Activated CD4-positive, alpha-beta T cell treated with anti-CD3 and anti-CD28 coated beads, Interleukin-2, amount 10 ng/mL, durations not matched to agents 24 days and 14 days (primary cell): ENCODE measurements around the gene MARVELD2. TPM values are rescaled to one million over a fixed set of nuclear protein-coding genes. Genes with fewer than 3 reads are reported as not detected.
"Not testable (repeated sequence)": the region's sequence is repeated elsewhere in the genome, so short reads cannot be mapped to it uniquely, and the experiment has no call there.

ENCODE experiments used
- DNase-seq: peaks from one replicate; pipeline ENCODE4 v3.0.0; 2022
- H3K27ac Mint-ChIP-seq: one replicate; pipeline ENCODE4 v1.8.0; 2022; ENCODE audit warnings: mild to moderate bottlenecking, mixed read lengths
- H3K27me3 Mint-ChIP-seq: one replicate; pipeline ENCODE4 v1.8.0; 2022; ENCODE audit warnings: mixed read lengths
- H3K36me3 Mint-ChIP-seq: one replicate; pipeline ENCODE4 v1.8.0; 2022; ENCODE audit warnings: low read depth, mild to moderate bottlenecking, mixed read lengths
- H3K4me1 Mint-ChIP-seq: one replicate; pipeline ENCODE4 v1.8.0; 2021; ENCODE audit warnings: mixed read lengths
- H3K4me3 Mint-ChIP-seq: one replicate; pipeline ENCODE4 v1.8.0; 2022; ENCODE audit warnings: mild to moderate bottlenecking, moderate library complexity, mixed read lengths
- H3K9me3 Mint-ChIP-seq: one replicate; pipeline ENCODE4 v1.8.0; 2021; ENCODE audit warnings: mixed read lengths
- intact Hi-C: fragments of 100-400 bp; cut with micrococcal nuclease; formaldehyde crosslinking; loops from one replicate; pipeline ENCODE4 v1.15.1; 2023
- total RNA-seq: library from RNA; stranded (reverse); gene quantifications from 2 replicates; pipeline ENCODE4 v1.2.3, GENCODE V29; 2022

MARVELD2 gene
- total RNA-seq, 1 donor from 2014 or later: 0.26 TPM

GRCh38 chr5:69418554-69418953, 3.6 kb downstream of the MARVELD2 start:
- H3K4me3 Mint-ChIP-seq: no peak overlapping the region
- H3K9me3 Mint-ChIP-seq: no peaks in the 10 kb centered on the region
- peaks cover 10% of the 10 kb centered on the region for H3K36me3 Mint-ChIP-seq
- H3K27ac Mint-ChIP-seq: no peak overlapping the region
- intact Hi-C loops: loop anchor here (10.0 kb wide), 1 partner anchor 76 kb away; the partner anchor contains the start of gene OCLN
- DNase-seq: no peak
- peaks cover 2% of the 10 kb centered on the region for H3K27me3 Mint-ChIP-seq
- no peaks in the 10 kb centered on the region for H3K4me1 Mint-ChIP-seq

GRCh38 chr5:69431424-69432303, 16.7 kb downstream of the MARVELD2 start:
- Mint-ChIP-seq H3K27ac (no peak overlapping the region), H3K4me1 (no peaks in the 10 kb centered on the region), H3K36me3 (no peaks in the 10 kb centered on the region), H3K27me3 (no peaks in the 10 kb centered on the region), H3K9me3 (no peaks in the 10 kb centered on the region), H3K4me3 (no peak overlapping the region)
- intact Hi-C loops: no loop called here
- no peak for DNase-seq

DNA sequence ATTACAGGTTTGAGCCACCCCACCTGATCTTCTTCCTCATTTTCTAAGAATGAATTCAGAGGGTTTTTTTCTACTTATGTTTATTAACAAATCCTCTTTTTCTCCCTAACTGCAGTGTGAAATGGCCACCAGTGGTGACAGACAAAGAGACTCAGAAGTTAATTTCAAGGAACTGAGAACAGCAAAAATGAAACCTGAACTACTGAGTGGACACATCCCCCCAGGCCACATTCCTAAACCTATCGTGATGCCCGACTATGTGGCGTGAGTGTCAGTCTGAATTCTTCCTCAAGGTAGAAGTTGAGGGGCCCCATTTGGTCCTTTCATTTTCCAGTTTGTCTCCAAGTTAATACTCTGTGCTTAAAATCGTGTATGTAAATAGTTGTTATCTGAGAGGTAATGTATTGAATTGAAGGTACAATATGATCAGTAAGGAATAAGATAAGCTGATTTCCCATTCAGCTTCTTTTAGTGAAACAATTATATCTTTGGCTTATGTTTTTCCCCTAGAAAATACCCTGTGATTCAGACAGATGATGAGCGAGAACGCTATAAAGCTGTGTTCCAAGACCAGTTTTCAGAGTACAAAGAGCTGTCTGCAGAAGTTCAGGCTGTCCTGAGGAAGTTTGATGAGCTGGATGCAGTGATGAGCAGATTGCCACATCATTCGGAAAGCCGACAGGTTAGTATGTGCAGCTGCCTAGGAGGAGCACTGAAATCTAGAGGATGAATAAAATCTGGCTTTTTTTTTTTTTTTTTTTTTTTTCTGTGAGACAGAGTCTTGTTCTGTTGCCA, 17.7 kb downstream of the MARVELD2 start:
- Mint-ChIP-seq H3K27ac (no peak overlapping the region), H3K36me3 (no peaks in the 10 kb centered on the region), H3K4me1 (no peaks in the 10 kb centered on the region), H3K4me3 (no peak overlapping the region), H3K9me3 (no peaks in the 10 kb centered on the region), H3K27me3 (no peaks in the 10 kb centered on the region)
- intact Hi-C loops: no loop called here
- no peak for DNase-seq

DNA sequence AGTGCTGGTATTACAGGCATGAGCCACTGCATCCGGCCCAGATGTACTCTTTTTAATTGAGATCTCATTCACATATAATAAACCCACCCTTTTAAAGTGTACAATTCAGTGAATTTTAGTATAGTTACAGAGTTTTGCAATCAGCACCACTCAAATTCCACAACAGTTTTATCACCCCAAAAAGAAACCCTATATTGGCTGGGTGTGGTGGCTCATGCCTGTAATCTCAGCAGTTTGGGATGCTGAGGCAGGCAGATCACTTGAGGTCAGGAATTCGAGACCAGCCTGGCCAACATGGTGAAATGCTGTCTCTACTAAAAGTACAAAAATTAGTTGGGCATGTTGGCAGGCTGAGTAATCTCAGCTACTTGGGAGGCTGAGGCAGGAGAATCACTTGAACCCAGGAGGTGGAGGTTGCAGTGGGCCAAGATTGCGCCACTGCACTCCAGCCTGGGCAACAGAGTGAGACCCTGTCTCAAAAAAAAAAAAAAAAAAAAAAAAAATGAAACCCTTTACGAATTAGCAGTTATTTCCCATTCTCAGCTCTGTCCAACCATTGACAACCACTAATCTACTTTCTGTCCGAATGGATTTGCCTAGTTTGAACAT, 20.5 kb downstream of the MARVELD2 start:
- H3K36me3 Mint-ChIP-seq, H3K9me3 Mint-ChIP-seq, DNase-seq, H3K27me3 Mint-ChIP-seq, H3K4me1 Mint-ChIP-seq, intact Hi-C loops, H3K27ac Mint-ChIP-seq, H3K4me3 Mint-ChIP-seq: not testable (repeated sequence)

DNA sequence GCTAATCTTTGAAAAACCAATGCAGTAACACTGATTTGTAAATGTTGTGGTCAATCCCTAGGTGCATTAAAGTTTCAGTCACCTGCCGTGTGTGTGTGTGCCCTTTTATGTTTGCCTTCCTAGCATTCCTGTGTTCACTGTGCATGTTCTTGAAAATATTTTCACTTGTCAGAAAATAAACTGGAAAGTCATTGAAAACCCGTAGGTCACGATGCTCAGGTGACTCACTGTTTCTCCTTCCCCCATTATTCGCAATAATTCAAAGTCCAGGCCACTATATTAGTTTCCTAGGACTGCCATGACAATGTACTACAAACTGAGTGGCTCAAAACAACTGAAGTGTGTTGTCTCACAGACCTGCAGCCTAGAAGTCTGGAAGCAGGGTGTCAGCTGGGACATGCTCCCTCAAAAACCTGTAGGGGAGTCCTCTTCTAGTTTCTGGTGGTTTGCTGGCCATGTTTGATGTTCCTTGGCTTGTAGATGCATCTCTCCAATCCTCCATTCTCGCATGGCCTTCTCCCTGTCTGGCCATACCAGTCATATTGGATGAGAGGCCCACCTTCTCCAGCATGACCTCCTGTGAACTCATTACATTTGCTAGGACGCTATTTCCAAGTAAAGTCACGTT, 29.3 kb downstream of the MARVELD2 start:
- no peaks in the 10 kb centered on the region for H3K36me3 Mint-ChIP-seq
- no peak overlapping the region for H3K27ac Mint-ChIP-seq
- no peaks in the 10 kb centered on the region for H3K9me3 Mint-ChIP-seq
- no peak overlapping the region for H3K4me3 Mint-ChIP-seq
- no peak for DNase-seq
- H3K27me3 Mint-ChIP-seq: no peaks in the 10 kb centered on the region
- intact Hi-C loops: no loop called here
- no peaks in the 10 kb centered on the region for H3K4me1 Mint-ChIP-seq

DNA sequence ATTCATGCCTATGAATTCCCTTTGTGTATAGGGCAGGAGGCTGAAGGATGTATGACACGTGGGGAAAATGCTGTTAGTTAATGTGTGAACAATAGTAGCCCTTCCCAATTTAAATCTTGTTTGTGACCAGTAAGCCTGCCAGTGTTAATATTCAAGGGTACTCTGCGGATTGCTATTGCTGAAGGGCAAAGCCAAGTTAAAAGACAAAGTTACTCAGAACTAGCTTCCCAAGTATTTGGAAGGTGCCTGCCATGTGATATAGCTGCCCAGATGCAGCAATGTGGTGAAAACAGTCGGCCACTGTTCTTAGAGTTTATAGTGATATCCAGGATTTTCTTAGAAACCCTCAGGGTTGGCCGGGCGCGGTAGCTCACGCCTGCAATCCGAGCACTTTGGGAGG, 34.6 kb downstream of the MARVELD2 start:
- no peak for DNase-seq
- Mint-ChIP-seq H3K27ac (no peak overlapping the region), H3K4me3 (no peak overlapping the region), H3K9me3 (no peaks in the 10 kb centered on the region), H3K27me3 (peaks cover 2% of the 10 kb centered on the region), H3K4me1 (no peaks in the 10 kb centered on the region), H3K36me3 (no peaks in the 10 kb centered on the region)
- intact Hi-C loops: no loop called here

- H3K36me3 Mint-ChIP-seq: no peaks in the 10 kb centered on the region
- H3K27ac Mint-ChIP-seq: no peak overlapping the region
- no peak for DNase-seq
- no peak overlapping the region for H3K4me3 Mint-ChIP-seq
- intact Hi-C loops: no loop called here
- no peaks in the 10 kb centered on the region for H3K4me1 Mint-ChIP-seq
- no peaks in the 10 kb centered on the region for H3K9me3 Mint-ChIP-seq
- H3K27me3 Mint-ChIP-seq: peaks cover 2% of the 10 kb centered on the region
Observed at GRCh38 chr5:69450116-69450515, 35.2 kb downstream of the MARVELD2 start.

GRCh38 chr5:69450527-69450926, 35.6 kb downstream of the MARVELD2 start:
- DNase-seq, H3K36me3 Mint-ChIP-seq, intact Hi-C loops, H3K4me1 Mint-ChIP-seq, H3K27me3 Mint-ChIP-seq, H3K4me3 Mint-ChIP-seq, H3K27ac Mint-ChIP-seq, H3K9me3 Mint-ChIP-seq: not testable (repeated sequence)

DNA sequence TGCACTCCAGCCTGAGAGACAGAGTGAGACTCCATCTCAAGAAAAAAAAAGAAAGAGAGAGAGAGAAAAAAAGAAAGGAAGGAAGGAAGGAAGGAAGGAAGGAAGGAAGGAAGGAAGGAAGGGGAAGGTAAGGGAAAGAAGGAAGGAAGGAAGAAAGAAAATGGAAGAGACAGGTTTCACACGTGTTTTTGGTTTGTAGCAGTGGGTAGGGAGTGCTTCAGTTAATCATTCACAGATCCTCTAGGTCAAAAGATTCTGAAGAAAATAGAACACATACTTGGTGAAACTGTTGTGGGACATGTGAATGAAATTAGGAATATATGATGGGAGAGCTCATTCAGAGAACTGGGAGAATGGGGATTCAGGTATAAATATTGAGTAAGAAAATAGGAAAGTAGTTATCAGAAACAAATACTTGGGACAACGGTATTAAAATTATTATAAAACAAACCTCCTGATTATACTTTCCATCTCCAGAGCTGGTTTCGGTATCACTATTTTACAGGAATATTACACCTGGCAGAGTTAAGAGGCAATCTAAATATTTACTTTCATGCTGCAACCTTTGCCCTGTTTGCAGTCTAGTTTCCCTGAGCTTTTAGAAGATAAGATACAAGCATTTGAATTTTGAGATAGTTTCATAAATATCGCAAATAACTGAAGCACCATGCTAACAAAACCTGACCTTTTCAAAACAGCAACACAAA, 37.2 kb downstream of the MARVELD2 start:
- intact Hi-C loops: no loop called here
- Mint-ChIP-seq H3K27me3 (peaks cover 2% of the 10 kb centered on the region), H3K4me3 (no peak overlapping the region), H3K9me3 (no peaks in the 10 kb centered on the region), H3K4me1 (no peaks in the 10 kb centered on the region), H3K36me3 (no peaks in the 10 kb centered on the region), H3K27ac (no peak overlapping the region)
- DNase-seq: no peak

DNA sequence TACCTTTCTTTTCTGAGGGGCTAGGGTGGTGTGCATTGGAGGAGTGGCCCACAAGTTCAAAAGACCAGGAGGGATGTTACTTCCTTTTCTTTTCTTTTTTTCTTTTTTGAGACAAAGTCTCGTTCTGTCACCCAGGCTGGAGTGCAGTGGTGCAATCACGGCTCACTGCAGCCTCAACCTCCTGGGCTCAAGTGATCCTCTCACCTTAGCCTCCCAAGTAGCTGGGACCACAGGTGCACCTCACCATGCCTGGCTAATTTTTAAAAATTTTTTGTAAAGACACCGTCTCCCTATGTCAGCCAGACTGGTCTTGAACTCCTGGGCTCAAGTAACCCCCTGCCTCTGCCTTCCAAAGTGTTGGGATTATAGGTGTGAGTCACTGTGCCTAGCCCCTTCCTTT, 38.6 kb downstream of the MARVELD2 start:
- DNase-seq, H3K36me3 Mint-ChIP-seq: not testable (repeated sequence)

GRCh38 chr5:69454460-69455249, 39.7 kb downstream of the MARVELD2 start:
- Mint-ChIP-seq H3K27me3 (peaks cover 2% of the 10 kb centered on the region), H3K4me1 (no peaks in the 10 kb centered on the region), H3K4me3 (no peak overlapping the region), H3K36me3 (no peaks in the 10 kb centered on the region), H3K27ac (no peak overlapping the region), H3K9me3 (no peaks in the 10 kb centered on the region)
- no peak for DNase-seq
- intact Hi-C loops: no loop called here

More for the DNA sequence above, 38.6 kb downstream of the MARVELD2 start:
- H3K9me3 Mint-ChIP-seq, H3K4me3 Mint-ChIP-seq, H3K27me3 Mint-ChIP-seq, H3K4me1 Mint-ChIP-seq, intact Hi-C loops, H3K27ac Mint-ChIP-seq: not testable (repeated sequence)

DNA sequence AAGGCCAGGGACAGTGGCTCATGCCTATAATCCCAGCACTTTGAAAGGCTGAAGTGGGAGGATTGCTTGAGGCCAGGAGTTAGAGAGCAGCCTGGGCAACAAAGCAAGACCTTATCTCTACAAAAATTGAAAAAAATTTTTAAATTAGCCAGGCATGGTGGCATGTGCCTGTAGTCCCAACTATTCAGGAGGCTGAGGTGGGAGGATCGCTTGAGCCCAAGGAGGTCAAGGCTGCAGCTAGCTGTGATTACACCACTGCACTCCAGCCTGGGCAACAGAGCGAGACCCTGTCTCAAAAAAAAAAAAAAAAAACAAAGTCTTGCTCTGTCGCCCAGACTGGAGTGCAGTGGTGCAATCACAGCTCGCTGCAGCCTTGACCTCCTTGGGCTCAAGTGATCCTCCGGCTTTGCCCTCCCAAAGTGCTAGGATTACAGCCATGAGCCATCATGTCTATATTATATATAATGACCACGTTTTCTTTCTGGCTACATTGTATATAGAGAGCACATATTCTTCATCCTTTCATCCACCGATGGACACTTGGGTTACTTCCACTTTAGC, 40.6 kb downstream of the MARVELD2 start:
- intact Hi-C loops, H3K27me3 Mint-ChIP-seq, H3K9me3 Mint-ChIP-seq, H3K4me1 Mint-ChIP-seq, DNase-seq, H3K4me3 Mint-ChIP-seq, H3K36me3 Mint-ChIP-seq, H3K27ac Mint-ChIP-seq: not testable (repeated sequence)
